ENCODE measurements around the gene YWHAH. TPM values are rescaled to one million over a fixed set of nuclear protein-coding genes. Genes with fewer than 3 reads are reported as not detected.

YWHAH gene
- total RNA-seq, 2 donors from 2014 or later: 99.2 to 191 TPM

DNA sequence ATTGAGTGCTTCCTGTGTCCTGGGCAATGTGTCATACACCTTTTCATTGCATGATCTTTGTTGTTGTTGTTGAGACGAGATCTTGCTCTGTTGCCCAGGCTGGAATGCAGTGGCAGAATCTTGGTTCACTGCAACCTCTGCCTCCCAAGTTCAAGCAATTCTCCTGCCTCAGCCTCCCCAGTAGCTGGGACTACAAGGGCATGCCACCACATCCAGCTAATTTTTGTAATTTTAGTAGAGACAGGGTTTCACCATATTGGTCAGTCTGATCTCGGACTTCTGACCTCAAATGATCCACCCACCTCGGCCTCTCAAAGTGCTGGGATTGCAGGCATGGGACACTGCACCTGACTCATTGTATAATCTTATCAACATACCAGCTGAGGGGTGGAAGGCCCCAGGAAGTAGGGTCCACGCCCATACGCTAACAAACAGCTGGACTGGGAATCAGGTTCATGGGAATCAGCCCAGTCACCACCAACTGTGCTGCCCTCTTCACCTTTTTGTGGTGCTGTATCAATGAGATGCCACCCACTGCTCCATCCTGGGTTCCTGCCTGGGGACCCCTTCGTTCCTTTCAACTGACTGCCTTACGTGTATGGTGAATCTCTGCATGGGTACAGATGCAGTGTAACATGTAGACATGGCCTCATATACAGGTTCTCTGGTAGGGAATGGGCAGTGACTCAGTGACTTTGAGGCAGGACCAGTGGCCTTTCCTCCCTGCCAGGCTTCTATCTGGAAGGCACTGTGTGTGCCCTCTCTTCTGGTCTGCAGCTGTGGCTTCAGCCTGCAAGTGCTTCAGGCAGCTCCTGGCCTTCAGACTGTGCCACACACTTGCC, 32.5 kb upstream of the YWHAH start:
- Mint-ChIP-seq H3K9me3 (no peaks in the 10 kb centered on the region), H3K36me3 (peaks cover 4% of the 10 kb centered on the region), H3K27me3 (no peaks in the 10 kb centered on the region), H3K4me1 (ENCODE audit: low read depth in 2 of 2) (no peaks in the 10 kb centered on the region), H3K4me3 (no peak overlapping the region), H3K27ac (no peak overlapping the region)
- no peak for DNase-seq (ENCODE audit: low spot score)
- no peak for ATAC-seq

- no peak overlapping the region for H3K27ac Mint-ChIP-seq
- H3K4me3 Mint-ChIP-seq: no peak overlapping the region
- peaks cover 4% of the 10 kb centered on the region for H3K36me3 Mint-ChIP-seq
- H3K27me3 Mint-ChIP-seq: no peaks in the 10 kb centered on the region
- no peaks in the 10 kb centered on the region for H3K9me3 Mint-ChIP-seq
- peaks cover 0 to under 1% of the 10 kb centered on the region in 2 donors for H3K4me1 Mint-ChIP-seq (ENCODE audit: low read depth in 2 of 2)
- ATAC-seq: no peak
- DNase-seq (ENCODE audit: low spot score): no peak
These were observed 32.0 kb upstream of the YWHAH start for GRCh38 chr22:31912407-31912743.

GRCh38 chr22:31915586-31915985, 28.7 kb upstream of the YWHAH start:
- Mint-ChIP-seq H3K4me1 (ENCODE audit: low read depth in 2 of 2) (peaks cover 0 to 7% of the 10 kb centered on the region in 2 donors), H3K27me3 (no peaks in the 10 kb centered on the region), H3K9me3 (no peaks in the 10 kb centered on the region), H3K4me3 (no peak overlapping the region), H3K36me3 (no peaks in the 10 kb centered on the region), H3K27ac (no peak overlapping the region)
- ATAC-seq (no peak), DNase-seq (ENCODE audit: low spot score) (no peak)

DNA sequence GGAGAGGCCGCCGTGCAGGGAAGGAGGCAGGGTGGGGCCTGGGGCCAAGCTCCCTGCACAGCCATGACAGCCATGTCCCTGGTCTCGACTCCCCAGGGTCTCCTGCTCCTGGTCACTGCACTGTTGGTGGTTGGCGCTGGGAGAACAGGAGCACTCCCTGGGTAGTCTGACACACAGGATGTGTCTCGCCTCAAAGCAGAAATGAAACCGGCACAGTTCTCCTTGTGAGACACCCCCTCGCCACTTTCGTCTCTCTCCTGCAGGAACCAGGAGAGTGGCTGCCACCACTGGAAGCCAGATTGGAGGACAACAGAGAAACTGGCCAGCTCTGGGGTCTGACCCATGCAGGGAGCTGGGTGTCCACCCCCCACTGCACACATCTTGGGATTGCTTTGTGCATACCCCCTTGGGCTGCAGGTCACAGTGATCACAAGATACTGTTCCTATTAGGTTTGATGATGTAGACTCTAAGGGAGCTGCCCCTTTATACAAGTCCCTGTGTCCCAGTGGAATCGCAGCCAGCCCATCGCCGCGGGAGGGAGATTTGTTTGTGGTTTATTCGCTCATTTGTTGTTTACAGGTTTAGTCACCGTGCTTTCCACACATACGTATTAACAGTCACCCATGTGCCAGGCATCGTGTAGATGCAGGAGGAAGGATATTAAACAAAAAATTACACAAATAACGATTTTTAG, 27.0 kb upstream of the YWHAH start:
- no peak for DNase-seq (ENCODE audit: low spot score)
- ATAC-seq: peak; percentile 46 to 73
- no peak overlapping the region for H3K27ac Mint-ChIP-seq
- no peaks in the 10 kb centered on the region for H3K27me3 Mint-ChIP-seq
- no peaks in the 10 kb centered on the region for H3K36me3 Mint-ChIP-seq
- peaks cover 0 to 7% of the 10 kb centered on the region in 2 donors for H3K4me1 Mint-ChIP-seq (ENCODE audit: low read depth in 2 of 2)
- peak overlapping the region; percentile 23 for H3K4me3 Mint-ChIP-seq
- no peaks in the 10 kb centered on the region for H3K9me3 Mint-ChIP-seq

GRCh38 chr22:31919730-31920129, 24.6 kb upstream of the YWHAH start:
- H3K27me3 Mint-ChIP-seq: peaks cover under 1 to 3% of the 10 kb centered on the region in 2 donors
- H3K27ac Mint-ChIP-seq: no peak overlapping the region
- DNase-seq (ENCODE audit: low spot score) (no peak), ATAC-seq (no peak)
- H3K4me1 Mint-ChIP-seq (ENCODE audit: low read depth in 2 of 2): peaks cover 0 to 7% of the 10 kb centered on the region in 2 donors
- H3K36me3 Mint-ChIP-seq: no peaks in the 10 kb centered on the region
- H3K4me3 Mint-ChIP-seq: no peak overlapping the region
- H3K9me3 Mint-ChIP-seq: no peaks in the 10 kb centered on the region

GRCh38 chr22:31920306-31920705, 24.0 kb upstream of the YWHAH start:
- Mint-ChIP-seq H3K36me3 (no peaks in the 10 kb centered on the region), H3K9me3 (no peaks in the 10 kb centered on the region), H3K27ac (no peak overlapping the region), H3K4me3 (no peak overlapping the region), H3K27me3 (peaks cover 7% of the 10 kb centered on the region in 2 donors), H3K4me1 (ENCODE audit: low read depth in 2 of 2) (peaks cover 0 to 7% of the 10 kb centered on the region in 2 donors)
- ATAC-seq (no peak), DNase-seq (ENCODE audit: low spot score) (no peak)

DNA sequence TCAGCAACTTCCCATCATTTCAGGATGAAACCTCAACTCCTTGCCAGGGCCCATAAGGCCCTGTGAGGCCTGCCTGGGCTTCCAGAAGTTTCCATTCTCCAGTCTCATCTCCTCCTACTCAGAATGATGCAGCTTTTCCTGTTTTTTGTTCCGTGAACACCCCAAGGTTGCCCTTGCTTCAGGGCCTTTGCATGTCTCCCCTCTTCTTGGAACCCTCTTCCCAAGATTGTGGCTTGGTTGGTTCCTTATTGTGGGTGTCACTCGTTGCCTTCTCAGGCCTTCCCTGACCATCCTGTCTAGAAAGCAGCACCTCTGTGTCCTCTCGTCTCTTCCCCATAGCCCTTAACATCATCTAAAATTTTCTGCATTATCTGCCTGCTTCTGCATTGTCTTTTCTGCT, 23.2 kb upstream of the YWHAH start:
- DNase-seq (ENCODE audit: low spot score) (no peak), ATAC-seq (no peak)
- no peaks in the 10 kb centered on the region for H3K9me3 Mint-ChIP-seq
- peaks cover 12 to 14% of the 10 kb centered on the region in 2 donors for H3K27me3 Mint-ChIP-seq
- no peak overlapping the region for H3K4me3 Mint-ChIP-seq
- no peaks in the 10 kb centered on the region for H3K36me3 Mint-ChIP-seq
- no peak overlapping the region for H3K27ac Mint-ChIP-seq
- H3K4me1 Mint-ChIP-seq (ENCODE audit: low read depth in 2 of 2): peaks cover 0 to 7% of the 10 kb centered on the region in 2 donors

DNA sequence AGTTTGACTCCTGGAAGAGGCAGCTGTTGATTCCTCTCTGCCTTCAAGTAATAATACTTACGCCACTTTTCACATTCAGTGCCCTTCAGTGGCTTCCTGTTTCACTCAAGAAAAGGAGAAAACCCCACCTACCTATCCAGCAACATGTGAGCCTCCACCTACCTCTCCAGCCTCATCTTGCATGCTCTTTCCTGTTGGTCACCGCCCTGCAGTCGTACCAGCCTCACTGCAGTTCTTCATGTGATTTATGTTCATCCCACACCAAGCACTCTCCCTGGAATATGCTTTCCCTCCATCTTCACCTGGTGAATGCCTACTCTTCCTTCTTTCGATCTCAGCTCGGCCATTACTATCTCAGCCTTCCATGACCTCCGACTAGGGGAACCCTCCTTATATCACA, 21.8 kb upstream of the YWHAH start:
- ATAC-seq: no peak
- H3K36me3 Mint-ChIP-seq: no peaks in the 10 kb centered on the region

GRCh38 chr22:31923136-31923535, 21.2 kb upstream of the YWHAH start:
- Mint-ChIP-seq H3K27me3 (peaks cover 12 to 14% of the 10 kb centered on the region in 2 donors), H3K9me3 (no peaks in the 10 kb centered on the region), H3K4me3 (no peak overlapping the region), H3K27ac (no peak overlapping the region), H3K36me3 (no peaks in the 10 kb centered on the region), H3K4me1 (ENCODE audit: low read depth in 2 of 2) (no peaks in the 10 kb centered on the region)
- DNase-seq (ENCODE audit: low spot score) (no peak), ATAC-seq (no peak)

More for the DNA sequence above, 21.8 kb upstream of the YWHAH start:
- H3K4me3 Mint-ChIP-seq: no peak overlapping the region
- no peak for DNase-seq (ENCODE audit: low spot score)
- peaks cover 0 to 4% of the 10 kb centered on the region in 2 donors for H3K4me1 Mint-ChIP-seq (ENCODE audit: low read depth in 2 of 2)
- no peaks in the 10 kb centered on the region for H3K9me3 Mint-ChIP-seq
- peaks cover 12 to 14% of the 10 kb centered on the region in 2 donors for H3K27me3 Mint-ChIP-seq
- H3K27ac Mint-ChIP-seq: no peak overlapping the region

GRCh38 chr22:31923747-31924146, 20.6 kb upstream of the YWHAH start:
- Mint-ChIP-seq H3K9me3 (no peaks in the 10 kb centered on the region), H3K27ac (no peak overlapping the region), H3K4me1 (ENCODE audit: low read depth in 2 of 2) (no peaks in the 10 kb centered on the region), H3K4me3 (no peak overlapping the region), H3K27me3 (peaks cover 12 to 14% of the 10 kb centered on the region in 2 donors), H3K36me3 (no peaks in the 10 kb centered on the region)
- ATAC-seq (no peak), DNase-seq (ENCODE audit: low spot score) (no peak)

DNA sequence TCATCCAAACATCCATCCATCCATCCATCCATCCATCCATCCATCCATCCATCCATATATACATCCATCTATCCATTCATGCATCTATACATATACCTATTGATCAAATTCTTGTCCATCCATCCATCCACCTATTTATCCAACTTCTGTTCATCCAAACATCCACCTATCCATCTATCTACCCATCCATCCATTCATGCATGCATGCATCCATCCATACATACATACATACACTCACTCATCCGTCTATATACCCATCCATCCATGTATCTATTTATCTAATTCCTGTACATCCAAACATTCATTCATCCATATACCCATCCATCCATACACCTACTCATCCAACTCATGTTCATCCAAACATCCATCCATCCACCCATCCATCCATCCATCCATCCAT, 19.3 kb upstream of the YWHAH start:
- Mint-ChIP-seq H3K27me3 (peaks cover 14 to 15% of the 10 kb centered on the region in 2 donors), H3K9me3 (no peaks in the 10 kb centered on the region), H3K36me3 (no peaks in the 10 kb centered on the region)

DNA sequence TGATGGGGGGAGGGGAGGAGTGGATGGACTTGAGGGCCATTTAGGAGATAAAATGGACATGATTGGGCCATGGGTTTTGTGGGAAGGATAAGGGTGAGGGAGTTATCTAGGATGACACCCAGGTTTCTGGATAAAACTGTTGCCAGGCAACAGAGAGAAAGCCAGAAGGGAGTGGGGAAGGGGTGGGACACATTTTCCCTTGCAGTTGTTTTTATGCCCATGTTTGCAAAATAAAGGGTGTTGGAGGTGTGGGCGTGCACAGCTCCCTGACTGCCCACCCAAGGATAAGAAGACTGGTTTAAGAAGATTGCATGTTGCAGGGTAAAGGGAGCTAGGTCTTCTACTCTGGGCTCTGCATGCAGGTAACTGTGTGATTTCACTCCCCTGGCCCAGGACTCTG, 18.3 kb upstream of the YWHAH start:
- DNase-seq (ENCODE audit: low spot score): no peak

More for the DNA sequence above, 19.3 kb upstream of the YWHAH start:
- DNase-seq (ENCODE audit: low spot score) (no peak), ATAC-seq (no peak)
- H3K27ac Mint-ChIP-seq: no peak overlapping the region
- H3K4me1 Mint-ChIP-seq (ENCODE audit: low read depth in 2 of 2): no peaks in the 10 kb centered on the region
- no peak overlapping the region for H3K4me3 Mint-ChIP-seq

DNA sequence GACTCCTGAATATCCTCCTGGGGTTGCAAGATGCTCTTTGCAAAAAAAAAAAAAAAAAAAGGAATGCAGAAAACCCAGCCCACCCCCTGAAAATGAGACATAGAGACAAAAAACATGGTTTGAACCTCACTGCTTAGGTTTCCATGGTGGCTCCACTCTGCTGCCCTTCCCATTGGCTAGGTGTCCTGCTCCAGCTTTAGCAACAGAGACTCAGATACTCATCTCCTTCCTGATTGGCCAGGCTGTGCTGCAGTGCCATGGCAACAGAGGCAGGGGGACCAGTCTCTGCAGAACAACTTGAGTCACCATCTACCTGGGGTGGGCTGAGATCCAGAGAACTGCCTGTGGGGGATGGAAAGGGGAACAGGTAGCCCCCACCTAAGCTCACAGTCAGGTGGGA, 17.4 kb upstream of the YWHAH start:
- Mint-ChIP-seq H3K4me3 (no peak overlapping the region), H3K36me3 (no peaks in the 10 kb centered on the region), H3K9me3 (no peaks in the 10 kb centered on the region), H3K4me1 (ENCODE audit: low read depth in 2 of 2) (no peaks in the 10 kb centered on the region), H3K27me3 (peaks cover 14 to 18% of the 10 kb centered on the region in 2 donors), H3K27ac (no peak overlapping the region)
- ATAC-seq (peak in 1 of 2 donors; percentile 35), DNase-seq (ENCODE audit: low spot score) (no peak)

More for the DNA sequence above, 18.3 kb upstream of the YWHAH start:
- H3K4me3 Mint-ChIP-seq: no peak overlapping the region
- no peak overlapping the region for H3K27ac Mint-ChIP-seq
- no peaks in the 10 kb centered on the region for H3K36me3 Mint-ChIP-seq
- H3K27me3 Mint-ChIP-seq: peaks cover 14 to 15% of the 10 kb centered on the region in 2 donors
- ATAC-seq: no peak
- H3K4me1 Mint-ChIP-seq (ENCODE audit: low read depth in 2 of 2): no peaks in the 10 kb centered on the region
- H3K9me3 Mint-ChIP-seq: no peaks in the 10 kb centered on the region

- Mint-ChIP-seq H3K36me3 (no peaks in the 10 kb centered on the region), H3K27me3 (peaks cover 14 to 17% of the 10 kb centered on the region in 2 donors), H3K4me3 (no peak overlapping the region), H3K4me1 (ENCODE audit: low read depth in 2 of 2) (no peaks in the 10 kb centered on the region), H3K27ac (no peak overlapping the region), H3K9me3 (no peaks in the 10 kb centered on the region)
- ATAC-seq (no peak), DNase-seq (ENCODE audit: low spot score) (no peak)
These were observed 16.8 kb upstream of the YWHAH start for GRCh38 chr22:31927562-31927961.
